ENCODE data around the gene TRIM74.
"Not testable (repeated sequence)": the region's sequence is repeated elsewhere in the genome, so short reads cannot be mapped to it uniquely, and the experiment has no call there.

TRIM74 gene

GRCh38 chr7:72961346-72961650 lies 8.0 kb downstream of the TRIM74 start:
- DNase-seq (ENCODE audit: low spot score); in situ Hi-C loops (cut with MboI; ENCODE audit: low sequenced_read_pairs, unreplicated experiment): not testable (repeated sequence)

DNA sequence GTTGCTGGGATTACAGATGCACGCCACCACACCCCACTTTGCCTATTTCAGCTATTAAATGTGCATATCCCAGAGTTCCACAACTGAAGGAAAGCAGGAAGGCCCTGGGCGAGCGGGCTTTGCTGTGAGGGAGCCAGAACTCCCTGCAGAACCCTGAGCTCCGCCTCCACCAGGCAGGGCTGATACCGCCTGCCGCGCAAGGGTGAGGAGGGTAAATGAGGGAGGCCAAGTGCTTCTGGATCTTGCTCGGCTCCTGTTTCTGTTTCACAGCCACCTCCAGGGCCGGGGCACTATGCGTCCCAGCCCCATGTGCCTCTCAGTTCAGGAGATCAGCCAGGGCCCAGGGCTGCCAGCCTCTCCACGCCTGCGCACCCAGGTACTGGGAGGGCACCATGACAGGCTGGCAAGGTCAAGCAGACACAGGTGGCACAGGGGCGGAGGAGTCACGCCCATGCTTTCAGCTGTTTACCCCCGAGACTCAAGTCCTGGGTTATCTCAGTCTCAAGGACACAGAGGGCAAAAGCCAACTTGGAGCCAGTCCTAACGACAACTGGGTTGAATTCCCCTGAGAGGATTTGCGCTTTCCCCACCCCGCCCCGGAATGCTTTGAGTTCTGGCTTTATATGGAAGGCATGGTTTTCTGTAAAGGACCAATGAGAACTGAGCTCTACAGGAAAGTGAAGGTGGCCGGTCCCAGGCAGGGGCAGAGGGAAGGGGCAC lies 8.5 kb downstream of the TRIM74 start:
- in situ Hi-C loops (cut with MboI; ENCODE audit: low sequenced_read_pairs, unreplicated experiment); DNase-seq (ENCODE audit: low spot score): not testable (repeated sequence)

DNA sequence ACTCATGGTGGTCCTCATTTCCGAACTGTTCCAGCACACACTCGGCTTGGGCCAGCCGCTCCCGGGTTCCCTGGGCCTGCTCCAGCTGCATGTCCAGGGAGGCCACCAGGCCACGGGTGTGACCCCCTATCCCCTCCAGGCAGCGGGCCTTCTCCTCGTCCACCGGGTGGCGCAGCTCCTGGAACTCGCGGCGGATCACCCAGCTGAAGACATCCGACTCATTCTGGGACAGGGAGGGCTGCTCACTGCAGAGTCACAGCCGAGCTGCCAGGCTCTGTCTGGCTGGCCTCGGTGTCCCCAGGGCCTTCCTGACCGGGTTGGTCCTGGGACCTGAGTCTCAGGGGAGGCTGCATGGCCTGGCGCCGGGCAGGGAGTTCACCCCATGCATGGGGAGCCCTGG lies 9.2 kb downstream of the TRIM74 start:
- in situ Hi-C loops (cut with MboI; ENCODE audit: low sequenced_read_pairs, unreplicated experiment); DNase-seq (ENCODE audit: low spot score): not testable (repeated sequence)

DNA sequence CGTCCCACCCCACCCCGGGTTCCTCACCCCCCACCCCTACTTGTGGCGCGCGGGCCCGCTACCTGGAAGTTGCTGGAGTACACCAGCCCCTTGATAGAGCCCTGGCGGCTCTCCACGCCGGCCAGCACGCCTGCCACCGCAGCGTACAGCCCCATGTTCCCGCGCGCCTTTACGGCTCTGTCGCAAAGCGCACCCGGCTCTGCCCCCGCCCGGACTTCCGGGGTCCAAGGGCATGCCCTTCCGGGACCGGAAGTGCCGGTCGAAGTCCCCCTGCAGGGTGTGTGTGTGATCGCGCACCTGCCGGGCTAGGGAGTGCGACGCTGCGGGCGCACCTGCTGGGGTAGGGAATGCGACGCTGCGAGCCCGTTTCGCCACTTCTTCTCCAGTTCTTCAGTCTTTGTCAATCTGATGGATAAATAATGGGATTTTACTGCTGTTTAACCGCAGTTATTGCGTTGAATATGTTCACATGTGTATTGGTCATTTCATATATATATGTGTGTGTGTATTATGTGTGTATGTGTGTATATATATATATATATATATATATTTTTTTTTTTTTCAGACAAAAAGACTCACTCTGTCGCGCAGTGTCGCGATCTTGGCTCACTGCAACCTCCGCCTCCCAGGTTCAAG lies 14.6 kb downstream of the TRIM74 start:
- in situ Hi-C loops (cut with MboI; ENCODE audit: low sequenced_read_pairs, unreplicated experiment); DNase-seq (ENCODE audit: low spot score): not testable (repeated sequence)

DNA sequence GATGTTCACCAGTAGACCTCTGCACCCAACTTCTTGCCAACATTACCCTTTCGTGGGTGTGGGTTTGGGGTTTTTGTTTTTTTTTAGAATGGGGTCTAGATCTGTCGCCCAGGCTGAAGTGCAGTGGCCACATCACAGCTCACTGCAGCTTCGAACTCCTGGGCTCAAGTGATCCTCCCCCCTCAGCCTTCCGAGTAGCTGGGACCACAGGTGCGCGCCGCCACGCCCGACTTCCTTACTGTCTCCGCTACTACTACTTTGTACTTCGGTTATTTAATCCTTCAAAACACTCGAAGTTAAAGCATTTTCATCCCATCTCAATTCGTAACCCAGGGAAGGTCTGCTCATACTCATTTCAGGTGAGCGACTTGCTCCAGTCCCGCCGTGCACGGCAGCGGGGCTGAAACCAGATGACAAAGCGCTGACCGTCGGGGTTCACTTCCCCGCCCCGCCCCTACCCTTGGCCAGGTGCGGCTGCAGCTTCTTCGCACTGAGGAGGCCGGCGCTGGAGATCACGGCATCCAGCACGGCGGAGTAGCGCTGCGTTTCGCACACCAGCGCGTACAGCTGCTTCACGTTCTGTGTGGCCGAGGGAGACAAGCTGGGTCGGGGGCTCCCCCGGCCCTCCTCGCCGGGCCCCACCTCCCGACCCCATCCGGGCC lies 15.2 kb downstream of the TRIM74 start:
- in situ Hi-C loops (cut with MboI; ENCODE audit: low sequenced_read_pairs, unreplicated experiment); DNase-seq (ENCODE audit: low spot score): not testable (repeated sequence)

- in situ Hi-C loops (cut with MboI; ENCODE audit: low sequenced_read_pairs, unreplicated experiment); DNase-seq (ENCODE audit: low spot score): not testable (repeated sequence)
Observed at GRCh38 chr7:72950432-72950831, 18.8 kb downstream of the TRIM74 start.

DNA sequence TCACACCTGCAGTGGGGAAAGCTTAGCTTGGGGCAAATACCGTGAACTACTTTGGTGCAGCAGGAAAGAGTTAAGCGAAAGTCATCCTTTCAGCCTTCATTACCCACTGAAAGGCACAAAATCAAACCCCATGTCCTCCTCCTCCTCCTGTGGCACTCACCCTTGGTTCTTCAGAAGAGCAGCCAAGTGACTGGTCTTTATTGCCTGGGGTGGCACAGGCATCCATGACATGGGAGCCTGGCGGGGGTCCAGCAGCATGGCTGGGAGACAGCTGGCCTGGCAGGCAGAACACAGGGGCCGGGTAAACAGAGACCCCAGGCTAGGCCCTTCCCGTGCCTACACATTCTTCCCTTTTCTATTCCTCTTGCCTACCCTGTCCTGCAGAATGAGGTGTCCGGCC lies 19.6 kb downstream of the TRIM74 start:
- in situ Hi-C loops (cut with MboI; ENCODE audit: low sequenced_read_pairs, unreplicated experiment) = not testable (repeated sequence)

DNA sequence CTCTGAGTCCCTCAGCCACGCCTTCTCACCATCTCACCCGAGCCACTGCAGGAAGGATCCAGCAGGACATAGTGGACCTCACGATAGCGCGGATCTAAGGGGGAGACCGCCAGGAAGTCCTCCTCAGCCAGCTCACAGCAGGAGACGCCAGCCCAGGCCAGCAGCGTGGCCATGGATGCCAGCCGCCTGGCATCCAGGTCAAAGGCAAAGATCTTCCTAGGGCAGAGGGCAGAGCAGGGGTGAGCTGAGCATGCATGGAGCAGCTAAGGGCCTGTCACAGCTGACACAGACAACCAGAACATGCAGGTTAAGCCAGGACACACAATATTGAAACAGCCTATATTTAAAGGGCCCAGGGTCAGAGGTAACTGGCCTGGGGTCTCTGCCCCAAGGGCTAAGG lies 20.0 kb downstream of the TRIM74 start:
- DNase-seq (ENCODE audit: low spot score); in situ Hi-C loops (cut with MboI; ENCODE audit: low sequenced_read_pairs, unreplicated experiment): not testable (repeated sequence)

More for the DNA sequence above, 19.6 kb downstream of the TRIM74 start:
- not testable (repeated sequence) for DNase-seq (ENCODE audit: low spot score)

DNA sequence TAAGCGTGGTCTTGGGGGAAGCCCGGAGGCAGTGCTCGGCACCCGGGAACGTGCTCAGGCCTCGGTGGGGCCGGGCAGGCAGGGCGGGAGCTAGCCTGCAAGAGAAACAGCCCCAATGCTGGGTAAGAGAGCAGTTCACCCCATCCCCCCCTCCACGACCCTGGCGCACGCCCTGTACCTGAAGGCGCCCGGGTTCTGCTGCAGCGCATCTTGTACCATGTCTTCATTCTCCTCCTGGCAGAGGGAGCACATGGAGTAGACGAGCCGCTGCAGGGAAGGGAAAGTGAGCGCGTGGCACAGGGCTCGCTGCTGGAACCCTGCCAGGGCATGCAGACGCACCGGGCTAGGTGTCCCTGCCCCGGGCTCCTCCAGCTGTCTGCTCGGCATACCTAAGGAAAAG lies 20.6 kb downstream of the TRIM74 start:
- in situ Hi-C loops (cut with MboI; ENCODE audit: low sequenced_read_pairs, unreplicated experiment); DNase-seq (ENCODE audit: low spot score): not testable (repeated sequence)

GRCh38 chr7:72946130-72946745 lies 23.0 kb downstream of the TRIM74 start:
- DNase-seq (ENCODE audit: low spot score); in situ Hi-C loops (cut with MboI; ENCODE audit: low sequenced_read_pairs, unreplicated experiment): not testable (repeated sequence)

DNA sequence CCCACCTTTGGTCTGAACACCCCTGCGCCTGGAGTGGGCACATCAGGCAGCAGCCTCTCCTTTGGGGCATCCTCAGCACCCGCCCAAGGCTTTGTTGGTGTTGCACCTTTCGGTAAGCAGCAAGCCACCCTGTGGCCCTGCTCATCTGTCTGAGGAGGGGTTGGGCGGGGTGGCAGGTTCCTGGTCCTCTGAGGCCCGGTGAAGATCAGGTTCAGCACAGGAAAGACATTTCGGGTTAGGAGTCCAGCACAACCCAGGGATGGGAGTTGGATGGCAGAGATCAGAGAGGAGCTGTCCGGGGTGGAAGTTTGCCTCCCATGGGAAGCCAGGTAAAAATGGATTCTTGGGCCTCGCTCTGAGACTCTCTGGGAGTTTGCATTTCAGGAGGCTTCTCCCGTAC lies 23.7 kb downstream of the TRIM74 start:
- in situ Hi-C loops (cut with MboI; ENCODE audit: low sequenced_read_pairs, unreplicated experiment); DNase-seq (ENCODE audit: low spot score): not testable (repeated sequence)

DNA sequence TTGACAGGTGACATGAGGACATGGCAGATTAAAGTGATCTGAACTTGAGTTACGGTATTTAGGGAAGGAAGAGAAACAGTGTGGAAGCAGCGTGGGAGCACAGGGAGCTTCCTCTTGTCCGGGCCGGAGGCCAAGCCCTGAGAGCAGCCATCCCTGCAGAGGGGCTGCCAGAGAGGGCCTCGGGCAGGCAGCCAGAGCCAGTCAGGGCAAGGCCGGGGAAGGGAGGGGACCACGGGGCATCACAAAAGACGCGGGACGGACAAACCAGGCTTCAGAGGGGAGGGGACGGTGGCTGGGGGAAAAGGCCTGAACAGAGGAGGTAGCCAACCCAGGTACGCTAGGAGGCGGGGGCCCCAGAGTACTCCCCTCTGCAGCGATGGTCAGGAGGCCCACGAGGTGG lies 24.3 kb downstream of the TRIM74 start:
- in situ Hi-C loops (cut with MboI; ENCODE audit: low sequenced_read_pairs, unreplicated experiment) = not testable (repeated sequence)

DNA sequence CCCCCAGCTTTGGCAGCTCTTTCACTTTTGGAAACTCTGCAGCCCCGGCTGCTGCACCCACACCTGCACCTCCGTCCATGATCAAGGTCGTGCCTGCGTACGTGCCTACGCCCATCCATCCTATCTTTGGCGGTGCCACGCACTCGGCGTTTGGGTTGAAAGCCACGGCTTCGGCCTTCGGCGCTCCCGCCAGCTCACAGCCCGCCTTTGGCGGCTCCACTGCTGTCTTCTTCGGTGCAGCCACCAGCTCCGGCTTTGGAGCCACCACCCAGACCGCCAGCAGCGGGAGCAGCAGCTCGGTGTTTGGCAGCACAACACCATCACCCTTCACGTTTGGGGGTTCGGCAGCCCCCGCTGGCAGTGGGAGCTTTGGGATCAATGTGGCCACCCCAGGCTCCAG lies 26.3 kb downstream of the TRIM74 start:
- in situ Hi-C loops (cut with MboI; ENCODE audit: low sequenced_read_pairs, unreplicated experiment); DNase-seq (ENCODE audit: low spot score): not testable (repeated sequence)

More for the DNA sequence above, 24.3 kb downstream of the TRIM74 start:
- not testable (repeated sequence) for DNase-seq (ENCODE audit: low spot score)

DNA sequence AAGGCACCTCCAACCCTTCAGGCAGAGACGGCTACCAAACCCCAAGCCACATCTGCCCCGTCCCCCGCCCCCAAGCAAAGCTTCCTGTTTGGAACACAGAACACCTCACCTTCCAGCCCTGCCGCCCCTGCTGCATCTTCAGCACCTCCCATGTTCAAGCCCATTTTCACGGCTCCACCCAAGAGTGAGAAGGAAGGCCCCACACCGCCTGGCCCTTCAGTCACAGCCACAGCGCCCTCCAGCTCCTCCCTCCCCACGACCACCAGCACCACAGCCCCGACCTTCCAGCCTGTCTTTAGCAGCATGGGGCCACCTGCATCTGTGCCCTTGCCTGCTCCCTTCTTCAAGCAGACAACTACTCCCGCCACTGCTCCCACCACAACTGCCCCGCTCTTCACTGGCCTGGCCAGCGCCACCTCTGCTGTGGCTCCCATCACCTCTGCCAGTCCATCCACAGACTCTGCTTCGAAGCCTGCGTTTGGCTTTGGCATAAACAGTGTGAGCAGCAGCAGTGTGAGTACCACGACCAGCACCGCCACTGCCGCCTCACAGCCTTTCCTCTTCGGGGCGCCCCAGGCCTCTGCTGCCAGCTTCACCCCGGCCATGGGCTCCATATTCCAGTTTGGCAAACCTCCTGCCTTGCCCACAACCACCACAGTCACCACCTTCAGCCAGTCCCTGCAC lies 27.1 kb downstream of the TRIM74 start:
- in situ Hi-C loops (cut with MboI; ENCODE audit: low sequenced_read_pairs, unreplicated experiment); DNase-seq (ENCODE audit: low spot score): not testable (repeated sequence)

DNA sequence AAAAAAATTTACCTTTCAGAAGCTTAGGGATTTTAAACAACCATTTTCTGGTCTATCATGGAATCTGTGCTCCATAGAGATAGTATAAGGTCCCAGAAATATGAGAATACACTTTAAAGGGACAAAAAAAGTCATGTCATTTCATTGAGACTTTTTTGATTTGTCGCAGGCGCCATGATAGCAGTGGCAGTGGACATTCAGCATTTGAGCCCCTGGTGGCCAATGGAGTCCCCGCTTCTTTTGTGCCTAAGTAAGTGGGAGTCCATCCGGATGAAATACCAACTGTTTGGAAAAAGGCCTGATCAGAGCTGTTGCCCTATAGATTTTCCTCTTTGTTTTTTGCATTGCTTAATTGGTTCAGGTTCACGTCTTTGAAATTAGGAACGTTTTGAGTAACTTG lies 41.0 kb downstream of the TRIM74 start:
- in situ Hi-C loops (cut with MboI; ENCODE audit: low sequenced_read_pairs, unreplicated experiment) = not testable (repeated sequence)

DNA sequence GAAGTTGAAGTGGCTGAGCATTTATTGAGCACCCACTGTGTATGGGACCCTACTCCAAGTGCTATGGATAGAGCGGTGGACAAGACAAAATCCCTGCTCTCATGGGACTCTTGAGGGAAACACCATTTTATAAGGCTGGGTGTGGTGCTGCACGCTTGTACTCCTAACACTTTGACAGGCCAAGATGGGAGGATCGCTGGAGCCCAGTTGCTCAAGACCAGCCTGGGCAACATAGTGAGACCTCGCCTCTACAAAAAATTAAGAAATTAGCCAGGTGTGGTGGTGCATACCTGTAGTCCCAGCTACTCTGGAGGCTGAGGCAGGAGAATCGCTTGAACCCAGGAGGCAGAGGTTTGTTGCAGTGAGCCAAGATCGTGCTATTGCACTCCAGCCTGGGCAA lies 41.5 kb downstream of the TRIM74 start:
- DNase-seq (ENCODE audit: low spot score); in situ Hi-C loops (cut with MboI; ENCODE audit: low sequenced_read_pairs, unreplicated experiment): not testable (repeated sequence)

More for the DNA sequence above, 41.0 kb downstream of the TRIM74 start:
- DNase-seq (ENCODE audit: low spot score) = not testable (repeated sequence)
